GM18867 (cell line): ENCODE results near the gene LATS2.
A peak's percentile ranks its signal among the peaks of the same experiment; 100 is the strongest.

ENCODE experiments used
- ATAC-seq: cut with Tn5 transposase; IDR thresholded peaks from one replicate; pipeline ENCODE4 v1.9.1; 2021; ENCODE audit warnings: mild to moderate bottlenecking, moderate library complexity; ENCODE audit not compliant: unreplicated experiment

The LATS2 gene

GRCh38 chr13:21061029-21061763 lies at the start of gene LATS2:
Gene LATS2 (minus strand): TSS chr13:21061586. CDS start chr13:21046026, 15,560 bp downstream.
- ATAC-seq = peak; percentile 96

- ATAC-seq = no peak
Measured at GRCh38 chr13:21109168-21109567, 47.8 kb upstream of the LATS2 start.

- ATAC-seq = no peak
Measured at GRCh38 chr13:21106089-21106488, 44.7 kb upstream of the LATS2 start.

- no peak for ATAC-seq
Measured at GRCh38 chr13:21104199-21105019, 43.0 kb upstream of the LATS2 start.

GRCh38 chr13:21101865-21102576 lies 40.6 kb upstream of the LATS2 start:
- ATAC-seq = no peak

GRCh38 chr13:21100994-21101757 lies 39.8 kb upstream of the LATS2 start:
- ATAC-seq = no peak

GRCh38 chr13:21100211-21100610 lies 38.8 kb upstream of the LATS2 start:
- ATAC-seq = no peak

- ATAC-seq = no peak
Measured at GRCh38 chr13:21095311-21095710, 33.9 kb upstream of the LATS2 start.

GRCh38 chr13:21089830-21090229 lies 28.4 kb upstream of the LATS2 start:
- no peak for ATAC-seq

GRCh38 chr13:21088534-21088933 lies 27.1 kb upstream of the LATS2 start:
- no peak for ATAC-seq

GRCh38 chr13:21086929-21087328 lies 25.5 kb upstream of the LATS2 start:
- ATAC-seq = no peak

GRCh38 chr13:21081926-21082325 lies 20.5 kb upstream of the LATS2 start:
- ATAC-seq = no peak

GRCh38 chr13:21080593-21080891 lies 19.2 kb upstream of the LATS2 start:
- ATAC-seq = no peak

GRCh38 chr13:21079761-21080592 lies 18.6 kb upstream of the LATS2 start:
- ATAC-seq = no peak

- ATAC-seq = no peak
Measured at GRCh38 chr13:21079221-21079620, 17.8 kb upstream of the LATS2 start.

- no peak for ATAC-seq
Measured at GRCh38 chr13:21078501-21078900, 17.1 kb upstream of the LATS2 start.

GRCh38 chr13:21077788-21078353 lies 16.5 kb upstream of the LATS2 start:
- no peak for ATAC-seq

GRCh38 chr13:21077076-21077787 lies 15.8 kb upstream of the LATS2 start:
- ATAC-seq = no peak

GRCh38 chr13:21076253-21076652 lies 14.9 kb upstream of the LATS2 start:
- no peak for ATAC-seq
